Osteocyte (in vitro differentiated cells): ENCODE data around the gene BNC2. TPM values are rescaled to one million over a fixed set of nuclear protein-coding genes. Genes with fewer than 3 reads are reported as not detected.
A peak's percentile ranks its signal among the peaks of the same experiment; 100 is the strongest.

ENCODE experiments used
- DNase-seq: peaks from one replicate; pipeline ENCODE4 v3.0.0; 2021; ENCODE audit warnings: mixed read lengths; ENCODE audit not compliant: unreplicated experiment; ENCODE audit errors: extremely low spot score
- H3K27ac Mint-ChIP-seq: one replicate; pipeline ENCODE4 v1.8.0; 2021; ENCODE audit warnings: mild to moderate bottlenecking, mixed read lengths; ENCODE audit not compliant: unreplicated experiment
- H3K27me3 Mint-ChIP-seq: one replicate; pipeline ENCODE4 v1.8.0; 2021; ENCODE audit warnings: mixed read lengths; ENCODE audit not compliant: unreplicated experiment
- H3K36me3 Mint-ChIP-seq: one replicate; pipeline ENCODE4 v1.8.0; 2021; ENCODE audit warnings: mixed read lengths; ENCODE audit not compliant: unreplicated experiment
- H3K4me1 Mint-ChIP-seq: one replicate; pipeline ENCODE4 v1.8.0; 2021; ENCODE audit warnings: mixed read lengths; ENCODE audit not compliant: unreplicated experiment
- H3K4me3 Mint-ChIP-seq: one replicate; pipeline ENCODE4 v1.8.0; 2021; ENCODE audit warnings: mild to moderate bottlenecking, moderate library complexity, mixed read lengths; ENCODE audit not compliant: unreplicated experiment
- H3K9me3 Mint-ChIP-seq: one replicate; pipeline ENCODE4 v1.8.0; 2021; ENCODE audit warnings: mixed read lengths; ENCODE audit not compliant: unreplicated experiment
- CTCF ChIP-seq: fragments of 200-600 bp; sonication (generic); IDR thresholded peaks from 2 replicates; pipeline ENCODE4 v1.5.0; 2021; ENCODE audit warnings: antibody characterized with exemption, mild to moderate bottlenecking, moderate library complexity
- total RNA-seq: library from RNA; stranded (reverse); gene quantifications from 2 replicates; pipeline ENCODE4 v1.2.1, GENCODE V29; 2021

Gene BNC2
- total RNA-seq, 1 donor from 2014 or later, result 66.5 TPM

- no peak for DNase-seq
- Mint-ChIP-seq H3K36me3 (no peaks in the 10 kb centered on the region), H3K27ac (no peak overlapping the region), H3K4me3 (no peak overlapping the region), H3K27me3 (no peaks in the 10 kb centered on the region), H3K4me1 (peaks cover 7% of the 10 kb centered on the region), H3K9me3 (no peaks in the 10 kb centered on the region)
- no peak for TF ChIP-seq CTCF
Observed at GRCh38 chr9:16904655-16905054, 34.2 kb upstream of the BNC2 start.

- no peaks in the 10 kb centered on the region for H3K27me3 Mint-ChIP-seq
- no peaks in the 10 kb centered on the region for H3K36me3 Mint-ChIP-seq
- no peaks in the 10 kb centered on the region for H3K9me3 Mint-ChIP-seq
- no peak for TF ChIP-seq CTCF
- H3K4me1 Mint-ChIP-seq, result peaks cover 19% of the 10 kb centered on the region
- H3K4me3 Mint-ChIP-seq, result no peak overlapping the region
- no peak overlapping the region for H3K27ac Mint-ChIP-seq
- DNase-seq, result no peak
Observed at GRCh38 chr9:16901590-16901989, 31.1 kb upstream of the BNC2 start.

GRCh38 chr9:16899606-16900005, 29.1 kb upstream of the BNC2 start:
- Mint-ChIP-seq H3K27ac (peak overlapping the region; percentile 81), H3K9me3 (no peaks in the 10 kb centered on the region), H3K4me1 (peaks cover 19% of the 10 kb centered on the region), H3K36me3 (no peaks in the 10 kb centered on the region), H3K27me3 (no peaks in the 10 kb centered on the region), H3K4me3 (no peak overlapping the region)
- DNase-seq, result no peak
- TF ChIP-seq CTCF, result no peak

GRCh38 chr9:16898464-16898863, 28.0 kb upstream of the BNC2 start:
- H3K4me3 Mint-ChIP-seq, result no peak overlapping the region
- no peak for TF ChIP-seq CTCF
- peaks cover 19% of the 10 kb centered on the region for H3K4me1 Mint-ChIP-seq
- no peaks in the 10 kb centered on the region for H3K36me3 Mint-ChIP-seq
- H3K27me3 Mint-ChIP-seq, result no peaks in the 10 kb centered on the region
- no peak overlapping the region for H3K27ac Mint-ChIP-seq
- DNase-seq, result no peak
- no peaks in the 10 kb centered on the region for H3K9me3 Mint-ChIP-seq

GRCh38 chr9:16888594-16888993, 18.1 kb upstream of the BNC2 start:
- no peak for TF ChIP-seq CTCF
- no peak for DNase-seq
- H3K36me3 Mint-ChIP-seq, result no peaks in the 10 kb centered on the region
- no peaks in the 10 kb centered on the region for H3K27me3 Mint-ChIP-seq
- no peak overlapping the region for H3K4me3 Mint-ChIP-seq
- peaks cover 4% of the 10 kb centered on the region for H3K4me1 Mint-ChIP-seq
- no peaks in the 10 kb centered on the region for H3K9me3 Mint-ChIP-seq
- H3K27ac Mint-ChIP-seq, result no peak overlapping the region
